ENCODE data around the gene PNPLA3.

PNPLA3 gene

GRCh38 chr22:43976861-43977795 is 53.5 kb downstream of the PNPLA3 start:
- DNase-seq (ENCODE audit: extremely low read depth, low read depth), result no peak
- TF ChIP-seq CTCF (IDR thresholded peaks at IDR 0.05; ENCODE audit: low read depth, low read length), result no peak

- no peak for TF ChIP-seq CTCF (IDR thresholded peaks at IDR 0.05; ENCODE audit: low read depth, low read length)
- no peak for DNase-seq (ENCODE audit: extremely low read depth, low read depth)
Measured at GRCh38 chr22:43978558-43978957, 55.0 kb downstream of the PNPLA3 start.

- DNase-seq (ENCODE audit: extremely low read depth, low read depth), result no peak
- TF ChIP-seq CTCF (IDR thresholded peaks at IDR 0.05; ENCODE audit: low read depth, low read length), result no peak
Measured at GRCh38 chr22:43980579-43980978, 57.0 kb downstream of the PNPLA3 start.

GRCh38 chr22:43980996-43981395 is 57.4 kb downstream of the PNPLA3 start:
- TF ChIP-seq CTCF (IDR thresholded peaks at IDR 0.05; ENCODE audit: low read depth, low read length), result no peak
- no peak for DNase-seq (ENCODE audit: extremely low read depth, low read depth)

- no peak for TF ChIP-seq CTCF (IDR thresholded peaks at IDR 0.05; ENCODE audit: low read depth, low read length)
- DNase-seq (ENCODE audit: extremely low read depth, low read depth), result no peak
Measured at GRCh38 chr22:43983808-43984207, 60.2 kb downstream of the PNPLA3 start.

GRCh38 chr22:43985532-43985931 is 61.9 kb downstream of the PNPLA3 start:
- no peak for TF ChIP-seq CTCF (IDR thresholded peaks at IDR 0.05; ENCODE audit: low read depth, low read length)
- no peak for DNase-seq (ENCODE audit: extremely low read depth, low read depth)

- peak; percentile 10 for DNase-seq (ENCODE audit: extremely low read depth, low read depth)
- TF ChIP-seq CTCF (IDR thresholded peaks at IDR 0.05; ENCODE audit: low read depth, low read length), result no peak
Measured at GRCh38 chr22:43988116-43988820, 64.7 kb downstream of the PNPLA3 start.
